ENCODE measurements around the gene DEDD.

Gene DEDD

DNA sequence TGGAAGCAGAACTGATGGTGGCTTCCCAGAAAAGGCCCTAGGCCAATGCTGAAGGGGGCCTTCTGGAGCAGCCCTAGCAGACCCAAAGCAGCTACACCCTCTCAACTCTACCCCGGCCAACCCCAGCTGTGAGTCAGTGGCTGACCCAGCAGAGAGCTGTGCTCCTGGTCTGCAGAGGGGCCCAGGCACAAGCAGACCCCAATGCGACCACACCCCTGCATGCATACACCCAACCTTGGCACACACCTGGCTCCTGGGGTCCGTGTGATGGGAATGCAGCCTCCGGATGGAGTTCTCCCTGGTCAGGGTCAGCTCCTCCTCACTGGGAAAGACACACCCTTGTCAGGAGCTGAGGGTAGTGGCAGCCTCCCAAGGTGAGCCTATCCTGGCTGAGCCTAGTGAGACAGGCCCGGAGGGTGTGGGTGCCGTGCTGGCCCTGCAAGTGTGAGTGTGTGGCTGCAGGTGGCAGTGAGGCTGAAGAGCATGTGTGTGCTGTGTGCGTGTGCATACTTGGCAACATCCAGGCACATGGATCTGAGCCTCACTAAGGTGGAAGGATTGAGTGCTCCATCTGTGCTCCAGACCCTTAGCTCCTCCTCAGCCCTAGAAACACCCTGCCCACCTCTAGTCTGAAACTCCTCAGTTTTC is 58.9 kb downstream of the DEDD start:
- no peak for DNase-seq (ENCODE audit: low read depth in 2 of 2)

DNA sequence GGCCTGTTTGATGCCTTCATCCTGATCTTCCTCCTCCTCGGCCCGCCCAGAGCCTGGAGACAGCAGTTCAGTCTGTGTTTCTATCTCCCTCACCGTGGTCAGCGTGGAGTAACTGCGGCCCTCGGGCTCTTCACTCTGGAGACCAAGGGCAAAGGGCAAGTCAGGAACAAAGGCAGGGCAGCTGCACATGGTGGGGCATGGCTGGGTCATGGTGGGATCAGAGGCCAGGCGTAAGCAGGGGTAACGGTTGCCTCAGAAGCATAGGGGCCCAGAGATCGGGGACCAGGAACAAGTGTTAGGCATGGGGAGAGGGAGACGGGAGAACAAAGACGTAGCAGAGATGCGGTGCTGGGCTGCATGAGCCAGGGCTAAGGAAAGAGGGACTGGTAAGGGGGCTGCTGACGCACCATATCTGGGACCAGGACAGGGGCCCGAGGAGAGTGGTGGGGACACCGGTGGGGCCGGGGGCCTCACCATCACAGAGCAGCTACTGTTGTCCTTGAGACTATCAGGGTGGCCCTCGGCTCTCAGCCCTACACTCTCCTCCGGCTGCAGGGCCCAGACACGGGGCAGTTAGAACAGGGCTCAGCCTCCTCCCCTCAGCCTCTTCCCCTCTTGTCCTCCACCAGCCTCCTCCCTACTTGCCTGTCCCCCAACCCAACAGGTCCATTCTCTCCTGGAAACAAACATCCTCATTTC is 59.6 kb downstream of the DEDD start:
- no peak for DNase-seq (ENCODE audit: low read depth in 2 of 2)

GRCh38 chr1:161071886-161072371 is 60.5 kb downstream of the DEDD start:
- peak in 1 of 2 donors; percentile 32 for DNase-seq (ENCODE audit: low read depth in 2 of 2)
